SK-N-SH (cell line): ENCODE data around the gene PARN. TPM values are rescaled to one million over a fixed set of nuclear protein-coding genes. Genes with fewer than 3 reads are reported as not detected.
"Not testable (repeated sequence)": the region's sequence is repeated elsewhere in the genome, so short reads cannot be mapped to it uniquely, and the experiment has no call there.

Experiments
- CTCF ChIA-PET: fragments of 300-600, 350-600 bp; formaldehyde crosslinking; extraction: SDS; loops from one replicate; lab custom pipeline; 2021; lab: Yijun Ruan, JAX
- POLR2A ChIA-PET: fragments of 350-600 bp; sonication (Branson Sonifier 250); formaldehyde crosslinking; extraction: SDS; loops from one replicate; lab custom pipeline; 2020; ENCODE audit warnings: antibody characterized with exemption, inconsistent platforms; lab: Yijun Ruan, JAX
- DNase-seq: peaks from one replicate; pipeline ENCODE4 v3.0.0; 2012
- H2AFZ ChIP-seq: fragments of 200-600 bp; sonication (generic); 2 replicates; pipeline ENCODE4 v1.8.1; 2016; ENCODE audit warnings: antibody characterized with exemption, mild to moderate bottlenecking, low read depth
- H3F3A ChIP-seq: fragments of 200-600 bp; sonication (generic); replicated peaks from 2 replicates; pipeline ENCODE3; 2016; ENCODE audit warnings: antibody characterized with exemption, mild to moderate bottlenecking; ENCODE audit not compliant: insufficient read depth
- H3K27ac ChIP-seq, 2 experiments: fragments of 200-500 bp in 1 of 2; fragments of 200-600 bp in 1 of 2; sonication (Bioruptor generic) in 1 of 2; sonication (generic), shearing (Covaris generic) in 1 of 2; 2 replicates each; pipeline versions ENCODE4 v1.5.1 to v1.6.1; 2014 to 2016; ENCODE audit warnings: low read depth in 2 of 2, inconsistent platforms in 1 of 2, low read length in 1 of 2, mild to moderate bottlenecking in 1 of 2, mixed read lengths in 1 of 2
- H3K27me3 ChIP-seq: fragments of 200-600 bp; sonication (generic), shearing (Covaris generic); 2 replicates; pipeline ENCODE4 v1.6.1; 2016; ENCODE audit warnings: mixed run types; ENCODE audit not compliant: insufficient read depth
- H3K36me3 ChIP-seq, 2 experiments: fragments of 200-500 bp in 1 of 2; fragments of 200-600 bp in 1 of 2; sonication (Bioruptor generic) in 1 of 2; sonication (generic) in 1 of 2; replicated peaks in 1 of 2; 2 replicates each; pipeline versions ENCODE3 to v1.5.1; 2014 to 2016; ENCODE audit warnings: low read length in 1 of 2, mild to moderate bottlenecking in 1 of 2; ENCODE audit not compliant: insufficient read depth in 2 of 2, control insufficient read depth in 1 of 2
- H3K4me1 ChIP-seq, 2 experiments: fragments of 200-500 bp in 1 of 2; fragments of 200-600 bp in 1 of 2; sonication (Bioruptor generic) in 1 of 2; sonication (generic), shearing (Covaris generic) in 1 of 2; 2 replicates each; pipeline versions ENCODE4 v1.5.1 to v1.6.1; 2014 to 2016; ENCODE audit warnings: low read depth in 1 of 2, low read length in 1 of 2, mixed run types in 1 of 2; ENCODE audit not compliant: insufficient read depth in 2 of 2, control insufficient read depth in 1 of 2
- H3K4me2 ChIP-seq: fragments of 200-600 bp; sonication (generic), shearing (Covaris generic); 2 replicates; pipeline ENCODE4 v1.6.1; 2017; ENCODE audit warnings: mixed run types
- H3K4me3 ChIP-seq, 2 experiments: fragments of 200-500 bp in 1 of 2; fragments of 200-600 bp in 1 of 2; sonication (Bioruptor generic) in 1 of 2; sonication (generic), shearing (Covaris generic) in 1 of 2; 2 replicates each; pipeline versions ENCODE4 v1.5.1 to v1.8.1; 2014 to 2016; ENCODE audit warnings: low read depth in 2 of 2, inconsistent platforms in 1 of 2, low read length in 1 of 2, mild to moderate bottlenecking in 1 of 2, mixed read lengths in 1 of 2, moderate library complexity in 1 of 2
- H3K79me2 ChIP-seq: fragments of 200-600 bp; sonication (generic); 2 replicates; pipeline ENCODE4 v1.8.1; 2017; ENCODE audit warnings: mild to moderate bottlenecking; ENCODE audit not compliant: insufficient read depth
- H3K9ac ChIP-seq: fragments of 200-600 bp; sonication (generic); 2 replicates; pipeline ENCODE4 v1.6.1; 2017; ENCODE audit warnings: mixed run types
- H3K9me2 ChIP-seq: fragments of 200-600 bp; sonication (generic); 2 replicates; pipeline ENCODE4 v1.6.1; 2017; ENCODE audit warnings: mixed run types
- H3K9me3 ChIP-seq: fragments of 200-600 bp; sonication (generic); 2 replicates; pipeline ENCODE4 v1.6.1; 2017; ENCODE audit warnings: mixed run types, mild to moderate bottlenecking, moderate library complexity
- H4K20me1 ChIP-seq: fragments of 200-600 bp; sonication (generic); 2 replicates; pipeline ENCODE4 v1.6.1; 2017; ENCODE audit warnings: mild to moderate bottlenecking, mixed run types; ENCODE audit not compliant: insufficient read depth
- CHD2 ChIP-seq: fragments of 150-350 bp; IDR thresholded peaks from 2 replicates; pipeline ENCODE4 v1.6.1; 2018; ENCODE audit warnings: low read length; ENCODE audit not compliant: partially characterized antibody
- EP300 ChIP-seq, 2 experiments: IDR thresholded peaks; 2 replicates each; pipeline versions ENCODE4 v1.4.0 to v1.6.1; 2012; ENCODE audit warnings: borderline replicate concordance in 1 of 2, low read depth in 1 of 2, low read length in 1 of 2
- FOXM1 ChIP-seq: IDR thresholded peaks from 2 replicates; pipeline ENCODE4 v1.4.0; 2012; ENCODE audit warnings: low read depth, mild to moderate bottlenecking
- MEF2A ChIP-seq: IDR thresholded peaks from 2 replicates; pipeline ENCODE4 v1.4.0; 2012; ENCODE audit warnings: low read depth, borderline replicate concordance
- NRF1 ChIP-seq: IDR thresholded peaks from 2 replicates; pipeline ENCODE4 v1.6.1; 2012; ENCODE audit warnings: low read depth, mild to moderate bottlenecking, low read length
- RAD21 ChIP-seq: IDR thresholded peaks from 2 replicates; pipeline ENCODE4 v1.6.1; 2012; ENCODE audit warnings: mild to moderate bottlenecking, low read length
- WGBS: methylation state at CpG from one replicate; pipeline ENCODE4 v1.1.6; 2017; ENCODE audit warnings: low lambda C conversion rate; 5-methylcytosine and 5-hydroxymethylcytosine counted together
- polyA plus RNA-seq, 3 experiments: library from polyadenylated mRNA; depleted of rRNA; stranded (reverse); fragments of >200 nt; gene quantifications; 2 replicates each; pipeline ENCODE4 v1.2.3, GENCODE V29; 2012
- TF ChIP-seq, protein P1 (sequence below): fragments of 200-600 bp; sonication (generic); IDR thresholded peaks from 2 replicates; pipeline ENCODE4 v1.6.1; 2017; ENCODE audit warnings: antibody characterized with exemption, mild to moderate bottlenecking, moderate library complexity

The PARN gene
- polyA plus RNA-seq, 1 of the 3 experiments (the other 2 are of a cell fraction): 20.5 TPM

DNA sequence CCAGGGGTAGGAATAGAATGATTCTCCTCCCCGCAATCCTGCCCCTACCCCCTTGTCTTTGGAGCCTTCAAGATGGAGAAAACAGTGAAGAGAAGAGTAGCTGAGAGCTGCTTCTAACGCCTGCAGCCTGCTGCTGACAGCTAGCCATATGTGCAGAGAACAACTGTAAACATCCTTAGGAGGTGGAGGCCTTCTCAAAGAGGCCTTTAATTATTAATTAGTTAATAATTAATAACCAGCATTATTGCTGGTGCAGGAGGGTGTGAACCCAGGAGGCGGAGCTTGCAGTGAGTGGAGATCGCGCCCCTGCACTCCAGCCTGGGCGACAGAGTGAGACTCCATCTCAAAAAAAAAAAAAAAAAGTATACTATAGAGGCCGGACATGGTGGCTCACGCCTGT is 11.1 kb upstream of the PARN start:
- no peak overlapping the region for H3K4me3 ChIP-seq
- no peak overlapping the region for H3K4me2 ChIP-seq
- no peak for DNase-seq
- H3K27me3 ChIP-seq: no peaks in the 10 kb centered on the region
- peaks cover 100% of the 10 kb centered on the region for H3K79me2 ChIP-seq
- WGBS: 92% methylated on average over 8 of the region's 8 CpGs
- no peak for TF ChIP-seq MEF2A
- TF ChIP-seq CHD2: no peak
- TF ChIP-seq FOXM1: no peak
- no peak for TF ChIP-seq EP300 (IDR thresholded peaks at IDR 0.05; ENCODE audit: borderline replicate concordance in 1 of 2, low read depth in 1 of 2, low read length in 1 of 2)
- TF ChIP-seq, protein P1, sequence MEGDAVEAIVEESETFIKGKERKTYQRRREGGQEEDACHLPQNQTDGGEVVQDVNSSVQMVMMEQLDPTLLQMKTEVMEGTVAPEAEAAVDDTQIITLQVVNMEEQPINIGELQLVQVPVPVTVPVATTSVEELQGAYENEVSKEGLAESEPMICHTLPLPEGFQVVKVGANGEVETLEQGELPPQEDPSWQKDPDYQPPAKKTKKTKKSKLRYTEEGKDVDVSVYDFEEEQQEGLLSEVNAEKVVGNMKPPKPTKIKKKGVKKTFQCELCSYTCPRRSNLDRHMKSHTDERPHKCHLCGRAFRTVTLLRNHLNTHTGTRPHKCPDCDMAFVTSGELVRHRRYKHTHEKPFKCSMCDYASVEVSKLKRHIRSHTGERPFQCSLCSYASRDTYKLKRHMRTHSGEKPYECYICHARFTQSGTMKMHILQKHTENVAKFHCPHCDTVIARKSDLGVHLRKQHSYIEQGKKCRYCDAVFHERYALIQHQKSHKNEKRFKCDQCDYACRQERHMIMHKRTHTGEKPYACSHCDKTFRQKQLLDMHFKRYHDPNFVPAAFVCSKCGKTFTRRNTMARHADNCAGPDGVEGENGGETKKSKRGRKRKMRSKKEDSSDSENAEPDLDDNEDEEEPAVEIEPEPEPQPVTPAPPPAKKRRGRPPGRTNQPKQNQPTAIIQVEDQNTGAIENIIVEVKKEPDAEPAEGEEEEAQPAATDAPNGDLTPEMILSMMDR: no peak
- TF ChIP-seq RAD21: no peak
- POLR2A ChIA-PET: no interaction called here
- peaks cover 19 to 63% of the 10 kb centered on the region in 2 experiments for H3K36me3 ChIP-seq
- H3K4me1 ChIP-seq: no peaks in the 10 kb centered on the region
- no peaks in the 10 kb centered on the region for H3F3A ChIP-seq
- H3K9me3 ChIP-seq: no peaks in the 10 kb centered on the region
- H2AFZ ChIP-seq: no peak overlapping the region
- peaks cover 78% of the 10 kb centered on the region for H4K20me1 ChIP-seq
- no peak overlapping the region for H3K27ac ChIP-seq
- no peaks in the 10 kb centered on the region for H3K9me2 ChIP-seq
- H3K9ac ChIP-seq: no peak overlapping the region
- CTCF ChIA-PET: no interaction called here

DNA sequence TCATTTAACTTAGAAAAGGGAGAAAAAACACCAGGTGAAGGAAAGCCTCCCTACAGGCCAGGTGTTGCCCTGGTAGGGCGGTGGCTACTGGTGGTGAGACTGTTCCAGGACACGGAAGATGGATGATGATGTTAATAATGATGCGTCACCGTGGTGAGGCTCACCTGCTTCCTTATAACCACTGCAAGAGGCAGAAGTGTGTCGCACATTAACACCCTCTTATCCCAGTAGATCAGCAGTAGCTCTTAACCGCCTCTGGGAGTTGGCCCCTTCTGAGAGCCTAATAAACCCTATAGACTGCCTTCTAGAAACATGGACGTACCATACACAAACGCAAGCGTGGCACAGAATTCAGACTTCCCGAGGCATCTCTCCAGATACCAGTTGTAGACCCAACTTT is 10.5 kb upstream of the PARN start:
- no peak for DNase-seq
- ChIA-PET POLR2A (no interaction called here), CTCF (no interaction called here)
- H3K79me2 ChIP-seq: peaks cover 100% of the 10 kb centered on the region
- H3K4me1 ChIP-seq: no peaks in the 10 kb centered on the region
- H3F3A ChIP-seq: no peaks in the 10 kb centered on the region
- H2AFZ ChIP-seq: no peak overlapping the region
- peaks cover 85% of the 10 kb centered on the region for H4K20me1 ChIP-seq
- H3K9me3 ChIP-seq: no peaks in the 10 kb centered on the region
- 95% methylated on average over 10 of the region's 10 CpGs for WGBS
- H3K36me3 ChIP-seq: peaks cover 19 to 56% of the 10 kb centered on the region in 2 experiments
- H3K9ac ChIP-seq: no peak overlapping the region
- H3K4me3 ChIP-seq: no peak overlapping the region
- H3K9me2 ChIP-seq: no peaks in the 10 kb centered on the region
- no peak overlapping the region for H3K4me2 ChIP-seq
- no peak for TF ChIP-seq NRF1
- H3K27me3 ChIP-seq: no peaks in the 10 kb centered on the region
- H3K27ac ChIP-seq: no peak overlapping the region

DNA sequence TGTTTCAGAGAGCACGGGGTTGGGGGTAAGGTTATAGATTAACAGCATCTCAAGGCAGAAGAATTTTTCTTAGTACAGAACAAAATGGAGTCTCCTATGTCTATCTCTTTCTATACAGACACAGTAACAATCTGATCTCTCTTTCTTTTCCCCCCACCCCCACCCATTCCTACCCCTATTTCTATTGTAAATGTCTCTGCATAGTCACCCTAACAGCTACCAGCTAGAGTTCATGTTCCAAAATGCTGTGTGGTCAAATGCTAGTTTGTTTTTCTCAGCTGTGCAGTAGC is 6.8 kb upstream of the PARN start:
- H3F3A ChIP-seq, H3K4me2 ChIP-seq, H3K9me3 ChIP-seq, H3K9ac ChIP-seq, H2AFZ ChIP-seq, H3K4me1 ChIP-seq, POLR2A ChIA-PET, H3K27me3 ChIP-seq, H3K9me2 ChIP-seq, DNase-seq, CTCF ChIA-PET, H3K4me3 ChIP-seq, H3K27ac ChIP-seq: not testable (repeated sequence)
- Histone ChIP-seq H3K36me3 (peaks cover 4 to 42% of the 10 kb centered on the region in 2 experiments), H4K20me1 (peaks cover 84% of the 10 kb centered on the region), H3K79me2 (peaks cover 92% of the 10 kb centered on the region)
- 73% methylated on average over 1 of the region's 1 CpG for WGBS

DNA sequence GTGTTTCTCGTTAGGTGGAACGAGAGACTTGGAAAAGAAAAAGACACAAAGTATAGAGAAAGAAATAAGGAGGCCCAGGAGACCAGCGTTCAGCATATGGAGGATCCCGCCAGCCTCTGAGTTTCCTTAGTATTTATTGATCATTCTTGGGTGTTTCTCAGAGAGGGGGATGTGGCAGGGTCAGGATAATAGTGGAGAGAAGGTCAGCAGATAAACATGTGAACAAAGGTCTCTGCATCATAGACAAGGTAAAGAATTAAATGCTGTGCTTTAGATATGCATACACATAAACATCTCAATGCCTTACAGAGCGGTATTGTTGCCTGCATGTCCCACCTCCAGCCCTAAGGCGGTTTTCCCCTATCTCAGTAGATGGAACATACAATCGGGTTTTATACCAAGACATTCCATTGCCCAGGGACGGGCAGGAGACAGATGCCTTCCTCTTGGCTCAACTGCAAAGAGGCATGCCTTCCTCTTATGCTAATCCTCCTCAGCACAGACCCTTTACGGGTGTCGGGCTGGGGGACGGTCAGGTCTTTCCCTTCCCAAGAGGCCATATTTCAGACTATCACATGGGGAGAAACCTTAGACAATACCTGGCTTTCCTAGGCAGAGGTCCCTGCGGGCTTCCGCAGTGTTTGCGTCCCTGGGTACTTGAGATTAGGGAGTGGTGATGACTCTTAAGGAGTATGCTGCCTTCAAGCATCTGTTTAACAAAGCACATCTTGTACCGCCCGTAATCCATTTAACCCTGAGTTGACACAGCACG is 6.3 kb upstream of the PARN start:
- H3F3A ChIP-seq, DNase-seq, H3K9me2 ChIP-seq, H3K9ac ChIP-seq, H3K4me2 ChIP-seq, H3K27me3 ChIP-seq, H3K4me3 ChIP-seq, H2AFZ ChIP-seq, POLR2A ChIA-PET, H3K4me1 ChIP-seq, H3K27ac ChIP-seq, H3K9me3 ChIP-seq, CTCF ChIA-PET: not testable (repeated sequence)
- 87% methylated on average over 15 of the region's 17 CpGs for WGBS
- Histone ChIP-seq H4K20me1 (peaks cover 79% of the 10 kb centered on the region), H3K36me3 (peaks cover 4 to 42% of the 10 kb centered on the region in 2 experiments), H3K79me2 (peaks cover 87% of the 10 kb centered on the region)
